ENCODE results near the gene B4GALT5. TPM values are rescaled to one million over a fixed set of nuclear protein-coding genes. Genes with fewer than 3 reads are reported as not detected.
"Not testable (repeated sequence)": the region's sequence is repeated elsewhere in the genome, so short reads cannot be mapped to it uniquely, and the experiment has no call there.

Gene B4GALT5
- total RNA-seq, 3 donors from 2014 or later, result 52.4 to 65.1 (median 60.2) TPM

DNA sequence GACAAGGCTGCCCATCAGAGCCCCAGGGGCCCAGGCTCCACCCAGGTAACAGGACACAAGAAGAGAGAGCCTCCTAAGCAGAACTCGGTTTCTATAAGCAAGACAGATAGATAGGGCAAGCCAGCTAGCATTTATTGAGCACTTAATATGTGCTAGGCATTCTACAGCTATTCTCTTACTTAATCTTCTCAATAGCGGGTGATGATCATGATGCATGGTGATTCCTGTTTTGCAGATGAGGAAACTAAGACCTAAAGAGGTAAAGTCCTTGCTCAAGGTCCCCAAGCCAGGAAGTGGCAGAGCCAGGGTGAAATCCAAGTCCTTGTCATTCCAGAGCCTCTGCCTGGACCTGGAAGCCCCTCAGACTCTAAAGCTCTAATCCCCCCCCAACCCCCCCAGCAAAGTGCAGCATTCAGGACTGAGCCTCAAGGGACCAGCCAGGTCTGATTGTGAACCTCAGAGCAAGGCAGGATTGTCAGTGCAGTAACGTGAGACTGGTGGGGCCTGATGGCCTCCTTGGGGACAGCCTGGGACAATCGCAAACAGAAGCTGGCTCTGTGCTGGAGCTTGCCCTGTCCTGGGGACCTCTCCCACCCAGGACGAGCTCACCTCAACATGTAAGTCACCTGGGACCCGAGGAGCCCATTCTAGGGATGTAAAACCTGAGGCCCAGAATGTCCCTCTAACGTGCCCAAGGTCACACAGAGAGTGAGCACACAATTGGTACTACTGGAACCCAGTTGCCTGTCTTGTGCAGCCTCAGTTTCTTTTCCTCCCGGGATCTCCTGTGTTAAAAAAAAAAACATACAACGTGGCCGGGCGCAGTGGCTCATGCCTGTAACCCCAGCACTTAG lies 97.3 kb downstream of the B4GALT5 start:
- Histone ChIP-seq H3K36me3 (ENCODE audit: low read depth) (no peaks in the 10 kb centered on the region), H3K4me1 (ENCODE audit: low read depth) (peaks cover 1% of the 10 kb centered on the region), H3K4me3 (no peak overlapping the region), H3K9me3 (no peaks in the 10 kb centered on the region)
- TF ChIP-seq CTCF (IDR thresholded peaks at IDR 0.05), result no peak
- DNase-seq, result peak in 1 of 3 donors; percentile 25
- intact Hi-C loops (cut with DNase I, micrococcal nuclease), result loop anchor here in 1 of 2 donors (10.0 kb wide), 1 partner anchor 228 kb away; no protein-coding TSS in a partner anchor
- ATAC-seq, result no peak

- no peak for TF ChIP-seq CTCF (IDR thresholded peaks at IDR 0.05)
- no peaks in the 10 kb centered on the region for H3K9me3 ChIP-seq
- DNase-seq (peak; percentile 50 to 76 (median 68)), ATAC-seq (peak; percentile 78)
- no peaks in the 10 kb centered on the region for H3K36me3 ChIP-seq (ENCODE audit: low read depth)
- intact Hi-C loops (cut with DNase I, micrococcal nuclease), result loop anchor here in 1 of 2 donors (10.0 kb wide), 1 partner anchor 229 kb away; no protein-coding TSS in a partner anchor
- no peak overlapping the region for H3K4me3 ChIP-seq
- H3K4me1 ChIP-seq (ENCODE audit: low read depth), result peaks cover 9% of the 10 kb centered on the region
Observed at GRCh38 chr20:49615401-49616153, 98.1 kb downstream of the B4GALT5 start.

DNA sequence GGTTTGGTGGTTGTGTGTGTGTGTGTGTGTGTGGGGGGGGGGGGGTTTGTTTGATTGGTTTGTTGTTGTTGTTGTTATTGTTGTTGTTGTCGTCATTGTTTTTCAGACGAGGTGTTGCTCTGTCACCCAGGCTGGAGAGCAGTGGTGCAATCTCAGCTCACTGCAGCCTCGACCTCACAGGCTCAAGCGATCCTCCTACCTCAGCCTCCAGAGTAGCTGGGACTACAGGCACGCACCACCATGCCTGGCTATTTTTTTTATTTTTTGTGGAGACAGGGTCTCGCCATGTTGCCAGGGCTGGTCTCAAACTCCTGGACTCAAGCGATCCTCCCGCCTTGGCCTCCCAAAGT lies 98.7 kb downstream of the B4GALT5 start:
- not testable (repeated sequence) for H3K36me3 ChIP-seq (ENCODE audit: low read depth); ATAC-seq; DNase-seq; H3K9me3 ChIP-seq; H3K4me3 ChIP-seq
- H3K4me1 ChIP-seq (ENCODE audit: low read depth), result peaks cover 10% of the 10 kb centered on the region
- intact Hi-C loops (cut with DNase I, micrococcal nuclease), result loop anchor here in 1 of 2 donors (10.0 kb wide), 1 partner anchor 230 kb away; no protein-coding TSS in a partner anchor

DNA sequence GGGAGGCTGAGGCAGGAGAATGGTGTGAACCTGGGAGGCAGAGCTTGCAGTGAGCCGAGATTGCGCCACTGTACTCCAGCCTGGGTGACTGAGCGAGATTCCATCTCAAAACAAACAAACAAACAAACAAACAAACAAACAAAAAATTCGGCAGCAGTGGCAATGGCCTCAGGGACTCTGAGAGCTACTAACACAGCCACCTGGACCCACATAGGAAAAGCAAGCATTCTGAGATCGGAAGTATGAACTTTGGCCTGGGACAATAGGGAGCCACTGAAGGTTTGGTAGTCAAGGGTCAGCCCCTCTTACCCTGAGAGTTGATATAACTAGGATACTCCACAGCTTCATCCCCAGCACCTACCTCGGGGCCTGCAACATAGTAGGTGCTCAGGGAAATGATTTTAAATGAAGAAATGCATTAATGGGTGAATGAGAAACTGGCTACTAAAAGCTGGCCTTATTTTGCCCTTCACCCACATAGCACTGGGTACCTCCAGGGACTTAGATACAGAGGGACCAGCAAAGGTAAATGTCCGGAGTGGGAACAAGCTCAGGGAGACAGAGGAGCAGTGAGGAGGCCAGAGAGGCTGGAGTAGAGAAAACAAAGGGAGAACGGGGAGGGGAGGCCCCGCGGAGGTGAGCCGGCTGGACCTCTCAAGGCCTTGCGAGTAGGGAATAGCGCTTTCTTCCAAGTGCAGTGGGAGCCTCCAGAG lies 99.2 kb downstream of the B4GALT5 start:
- intact Hi-C loops (cut with DNase I, micrococcal nuclease), result loop anchor here in 1 of 2 donors (10.0 kb wide), 1 partner anchor 230 kb away; no protein-coding TSS in a partner anchor
- no peak for DNase-seq
- no peak for ATAC-seq

DNA sequence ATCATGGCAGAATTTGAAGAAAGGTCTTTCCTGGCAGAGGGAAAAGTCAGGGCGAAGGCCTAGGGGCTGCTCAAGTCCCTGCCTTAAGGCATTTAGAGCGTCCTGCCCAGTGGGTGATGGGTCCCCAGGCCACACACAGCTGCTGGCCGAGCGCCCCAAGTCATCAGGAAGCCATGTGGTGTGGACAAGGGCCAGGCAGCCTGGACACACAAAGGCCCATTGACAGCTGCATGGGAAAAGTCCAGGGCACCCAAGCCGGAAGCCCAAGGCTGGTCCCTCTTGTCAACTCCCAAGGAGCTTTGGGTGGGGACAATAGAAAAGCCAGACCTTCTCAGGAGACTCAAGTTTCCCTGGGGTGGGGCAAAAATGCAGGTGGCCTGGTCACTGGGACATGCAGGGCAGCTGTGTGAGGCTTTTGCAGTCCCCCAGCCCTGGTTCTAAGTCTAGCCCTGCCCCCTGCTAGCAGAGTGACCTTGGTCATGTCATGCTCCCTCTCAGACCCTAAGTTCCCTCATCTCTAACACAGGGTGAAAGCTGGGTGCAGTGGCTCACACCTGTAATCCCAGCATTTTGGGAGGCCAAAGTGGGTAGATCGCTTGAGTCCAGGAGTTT lies 101.4 kb downstream of the B4GALT5 start:
- Histone ChIP-seq H3K36me3 (ENCODE audit: low read depth) (no peaks in the 10 kb centered on the region), H3K4me1 (ENCODE audit: low read depth) (peaks cover 16% of the 10 kb centered on the region), H3K4me3 (no peak overlapping the region), H3K9me3 (no peaks in the 10 kb centered on the region)
- ATAC-seq (peak; percentile 31), DNase-seq (peak in 2 of 3 donors; percentile 47 to 59)
- TF ChIP-seq CTCF (IDR thresholded peaks at IDR 0.05), result no peak
- intact Hi-C loops (cut with DNase I, micrococcal nuclease), result loop anchor here in 1 of 2 donors (10.0 kb wide), 1 partner anchor 233 kb away; no protein-coding TSS in a partner anchor

More for the DNA sequence above, 99.2 kb downstream of the B4GALT5 start:
- H3K4me3 ChIP-seq, result no peak overlapping the region
- H3K36me3 ChIP-seq (ENCODE audit: low read depth), result no peaks in the 10 kb centered on the region
- TF ChIP-seq CTCF (IDR thresholded peaks at IDR 0.05), result no peak
- H3K4me1 ChIP-seq (ENCODE audit: low read depth), result peaks cover 10% of the 10 kb centered on the region
- no peaks in the 10 kb centered on the region for H3K9me3 ChIP-seq

GRCh38 chr20:49611539-49612126 lies 102.0 kb downstream of the B4GALT5 start:
- H3K9me3 ChIP-seq; DNase-seq; H3K36me3 ChIP-seq (ENCODE audit: low read depth); ATAC-seq; H3K4me3 ChIP-seq: not testable (repeated sequence)
- H3K4me1 ChIP-seq (ENCODE audit: low read depth), result peaks cover 16% of the 10 kb centered on the region
- intact Hi-C loops (cut with DNase I, micrococcal nuclease), result loop anchor here in 1 of 2 donors (10.0 kb wide), 1 partner anchor 233 kb away; no protein-coding TSS in a partner anchor

Data from mucosa of descending colon (tissue), 3 donors.